ENCODE measurements around the gene IGSF9.
A peak's percentile ranks its signal among the peaks of the same experiment; 100 is the strongest.

IGSF9 gene

GRCh38 chr1:159920202-159920601, 25.2 kb downstream of the IGSF9 start:
- Histone ChIP-seq H3K79me2 (ENCODE audit: low read length) (peaks cover 59% of the 10 kb centered on the region), H3K4me3 (ENCODE audit: low read length) (no peak overlapping the region), H4K20me1 (ENCODE audit: insufficient read depth, low read length) (no peaks in the 10 kb centered on the region), H3F3A (ENCODE audit: insufficient read depth, low read length) (peaks cover 8% of the 10 kb centered on the region), H2AFZ (ENCODE audit: low read length) (no peak overlapping the region), H3K4me1 (ENCODE audit: low read length) (peaks cover 36% of the 10 kb centered on the region), H3K27ac (ENCODE audit: low read length) (no peak overlapping the region), H3K36me3 (replicated peaks; ENCODE audit: insufficient read depth, low read length) (peaks cover 10% of the 10 kb centered on the region), H3K9me3 (replicated peaks; ENCODE audit: insufficient read depth, low read length) (no peaks in the 10 kb centered on the region), H3K9ac (ENCODE audit: low read length) (no peak overlapping the region), H3K4me2 (ENCODE audit: low read depth, low read length) (no peak overlapping the region), H3K9me2 (replicated peaks; ENCODE audit: insufficient read depth, low read length) (no peaks in the 10 kb centered on the region), H3K27me3 (replicated peaks; ENCODE audit: insufficient read depth, low read length) (no peaks in the 10 kb centered on the region)
- no peak for TF ChIP-seq CTCF (IDR thresholded peaks at IDR 0.05; ENCODE audit: low read length)
- no peak for TF ChIP-seq EZH2phosphoT487 (IDR thresholded peaks at IDR 0.05; ENCODE audit: low read length)
- TF ChIP-seq EZH2 (optimal IDR thresholded peaks at IDR 0.05; ENCODE audit: low read depth, low read length), result no peak
- no peak for DNase-seq

- peaks cover 10% of the 10 kb centered on the region for H3K36me3 ChIP-seq (replicated peaks; ENCODE audit: insufficient read depth, low read length)
- no peaks in the 10 kb centered on the region for H3K9me3 ChIP-seq (replicated peaks; ENCODE audit: insufficient read depth, low read length)
- H3K4me1 ChIP-seq (ENCODE audit: low read length), result peaks cover 36% of the 10 kb centered on the region
- H3K9me2 ChIP-seq (replicated peaks; ENCODE audit: insufficient read depth, low read length), result no peaks in the 10 kb centered on the region
- no peaks in the 10 kb centered on the region for H4K20me1 ChIP-seq (ENCODE audit: insufficient read depth, low read length)
- no peak overlapping the region for H3K27ac ChIP-seq (ENCODE audit: low read length)
- H3K9ac ChIP-seq (ENCODE audit: low read length), result no peak overlapping the region
- H2AFZ ChIP-seq (ENCODE audit: low read length), result no peak overlapping the region
- H3K4me3 ChIP-seq (ENCODE audit: low read length), result no peak overlapping the region
- H3F3A ChIP-seq (ENCODE audit: insufficient read depth, low read length), result peaks cover 8% of the 10 kb centered on the region
- no peak for TF ChIP-seq EZH2phosphoT487 (IDR thresholded peaks at IDR 0.05; ENCODE audit: low read length)
- TF ChIP-seq CTCF (IDR thresholded peaks at IDR 0.05; ENCODE audit: low read length), result no peak
- no peak for TF ChIP-seq EZH2 (optimal IDR thresholded peaks at IDR 0.05; ENCODE audit: low read depth, low read length)
- no peak overlapping the region for H3K4me2 ChIP-seq (ENCODE audit: low read depth, low read length)
- H3K27me3 ChIP-seq (replicated peaks; ENCODE audit: insufficient read depth, low read length), result no peaks in the 10 kb centered on the region
- H3K79me2 ChIP-seq (ENCODE audit: low read length), result peaks cover 51% of the 10 kb centered on the region
- DNase-seq, result no peak
These were observed 26.1 kb downstream of the IGSF9 start for GRCh38 chr1:159919236-159919865.

- peak overlapping the region; percentile 12; the same call in 1 of the 2 replicates for H3K27ac ChIP-seq (ENCODE audit: low read length)
- H3K9ac ChIP-seq (ENCODE audit: low read length), result no peak overlapping the region
- no peaks in the 10 kb centered on the region for H4K20me1 ChIP-seq (ENCODE audit: insufficient read depth, low read length)
- H3K4me1 ChIP-seq (ENCODE audit: low read length), result peaks cover 30% of the 10 kb centered on the region
- H3K9me3 ChIP-seq (replicated peaks; ENCODE audit: insufficient read depth, low read length), result no peaks in the 10 kb centered on the region
- peaks cover 10% of the 10 kb centered on the region for H3K36me3 ChIP-seq (replicated peaks; ENCODE audit: insufficient read depth, low read length)
- no peak overlapping the region for H3K4me2 ChIP-seq (ENCODE audit: low read depth, low read length)
- no peaks in the 10 kb centered on the region for H3K9me2 ChIP-seq (replicated peaks; ENCODE audit: insufficient read depth, low read length)
- peaks cover 43% of the 10 kb centered on the region for H3K79me2 ChIP-seq (ENCODE audit: low read length)
- H3K4me3 ChIP-seq (ENCODE audit: low read length), result no peak overlapping the region
- DNase-seq, result no peak
- H2AFZ ChIP-seq (ENCODE audit: low read length), result no peak overlapping the region
- peaks cover 5% of the 10 kb centered on the region for H3F3A ChIP-seq (ENCODE audit: insufficient read depth, low read length)
- no peak for TF ChIP-seq EZH2phosphoT487 (IDR thresholded peaks at IDR 0.05; ENCODE audit: low read length)
- no peaks in the 10 kb centered on the region for H3K27me3 ChIP-seq (replicated peaks; ENCODE audit: insufficient read depth, low read length)
These were observed 26.8 kb downstream of the IGSF9 start for GRCh38 chr1:159918352-159919200.

Data from MM.1S (cell line).